Measurements from ENCODE around the gene ZMYND8.

GRCh38 chr20:47227576-47227975 lies 128.9 kb downstream of the ZMYND8 start:
- TF ChIP-seq, protein P1, sequence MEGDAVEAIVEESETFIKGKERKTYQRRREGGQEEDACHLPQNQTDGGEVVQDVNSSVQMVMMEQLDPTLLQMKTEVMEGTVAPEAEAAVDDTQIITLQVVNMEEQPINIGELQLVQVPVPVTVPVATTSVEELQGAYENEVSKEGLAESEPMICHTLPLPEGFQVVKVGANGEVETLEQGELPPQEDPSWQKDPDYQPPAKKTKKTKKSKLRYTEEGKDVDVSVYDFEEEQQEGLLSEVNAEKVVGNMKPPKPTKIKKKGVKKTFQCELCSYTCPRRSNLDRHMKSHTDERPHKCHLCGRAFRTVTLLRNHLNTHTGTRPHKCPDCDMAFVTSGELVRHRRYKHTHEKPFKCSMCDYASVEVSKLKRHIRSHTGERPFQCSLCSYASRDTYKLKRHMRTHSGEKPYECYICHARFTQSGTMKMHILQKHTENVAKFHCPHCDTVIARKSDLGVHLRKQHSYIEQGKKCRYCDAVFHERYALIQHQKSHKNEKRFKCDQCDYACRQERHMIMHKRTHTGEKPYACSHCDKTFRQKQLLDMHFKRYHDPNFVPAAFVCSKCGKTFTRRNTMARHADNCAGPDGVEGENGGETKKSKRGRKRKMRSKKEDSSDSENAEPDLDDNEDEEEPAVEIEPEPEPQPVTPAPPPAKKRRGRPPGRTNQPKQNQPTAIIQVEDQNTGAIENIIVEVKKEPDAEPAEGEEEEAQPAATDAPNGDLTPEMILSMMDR (IDR thresholded peaks at IDR 0.05; ENCODE audit: extremely low read depth in 1 of 2, insufficient read depth in 1 of 2, low read depth in 1 of 2, low read length in 2 of 2): no peak
- no peak for TF ChIP-seq MAX (IDR thresholded peaks at IDR 0.05; ENCODE audit: insufficient read depth, insufficient read length)
- TF ChIP-seq FOS (IDR thresholded peaks at IDR 0.05; ENCODE audit: borderline replicate concordance, insufficient read depth, low read length): no peak
- TF ChIP-seq POLR2AphosphoS5 (IDR thresholded peaks at IDR 0.05; ENCODE audit: insufficient read depth, low read depth, low read length): no peak
- no peak for TF ChIP-seq POLR2A (IDR thresholded peaks at IDR 0.05; ENCODE audit: low read depth, low read length)
- TF ChIP-seq MYC (IDR thresholded peaks at IDR 0.05; ENCODE audit: low read depth, low read length): no peak
- no peak for TF ChIP-seq EZH2 (IDR thresholded peaks at IDR 0.05; ENCODE audit: borderline replicate concordance, low read depth, low read length, severe bottlenecking)

Data from endothelial cell of umbilical vein (primary cell).